HepG2 (cell line): ENCODE results near the gene APH1B.

Source experiments
- EZH2 ChIP-seq: conservative IDR thresholded peaks from 2 replicates; pipeline ENCODE4 v1.6.1; 2012; ENCODE audit warnings: mild to moderate bottlenecking, low read depth, low read length, moderate library complexity
- KLF11 ChIP-seq: IDR thresholded peaks from 2 replicates; pipeline ENCODE4 v1.6.1; 2016; ENCODE audit warnings: missing compliant biosample characterization
- POLR2AphosphoS5 ChIP-seq: IDR thresholded peaks from 2 replicates; pipeline ENCODE4 v1.6.1; 2012; ENCODE audit warnings: low read depth, low read length
- SIX4 ChIP-seq: sonication (generic); formaldehyde crosslinking; IDR thresholded peaks from 2 replicates; pipeline ENCODE4 v1.4.0; 2020; ENCODE audit warnings: missing genetic modification reagents
- SMAD1 ChIP-seq: sonication (generic); formaldehyde crosslinking; IDR thresholded peaks from 2 replicates; pipeline ENCODE4 v1.4.0; 2020; ENCODE audit warnings: missing genetic modification reagents, low read depth, mild to moderate bottlenecking, borderline replicate concordance
- ZNF569 ChIP-seq: sonication (generic); formaldehyde crosslinking; IDR thresholded peaks from 2 replicates; pipeline ENCODE4 v1.5.0; 2020; ENCODE audit warnings: mild to moderate bottlenecking, missing genetic modification reagents, moderate library complexity, borderline replicate concordance

DNA sequence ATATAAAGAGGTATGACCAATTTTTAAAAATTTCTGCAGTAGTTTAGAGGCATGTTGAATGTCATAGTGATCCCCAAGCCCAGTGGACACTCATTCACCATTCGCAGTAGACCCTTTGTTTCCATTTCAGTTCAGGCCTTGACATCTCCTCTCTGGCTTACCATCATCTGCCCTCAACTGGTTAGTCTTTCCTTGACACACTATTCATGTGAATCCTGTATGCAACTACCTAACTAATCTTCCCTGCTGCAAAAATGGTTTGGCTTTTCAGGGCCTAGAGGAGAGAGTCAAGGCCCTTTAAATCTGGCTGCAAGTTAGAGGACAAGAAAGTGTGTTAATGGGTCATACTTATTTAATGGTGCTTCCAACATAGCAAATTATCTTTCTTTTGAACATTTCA lies 10.9 kb downstream of the APH1B start:
- no peak for TF ChIP-seq KLF11
- no peak for TF ChIP-seq SIX4 (CRISPR knock-in tag)
- TF ChIP-seq POLR2AphosphoS5: no peak
- no peak for TF ChIP-seq ZNF569 (CRISPR knock-in tag)
- TF ChIP-seq SMAD1 (CRISPR knock-in tag): no peak
- TF ChIP-seq EZH2: no peak
